GM12865 (cell line): ENCODE measurements around the gene ADSL.

ENCODE experiments used
- DNase-seq: peaks from one replicate; pipeline ENCODE4 v3.0.0; 2010; ENCODE audit warnings: low read depth
- H3K4me3 ChIP-seq: 2 replicates; pipeline ENCODE4 v1.5.1; 2011; ENCODE audit warnings: mild to moderate bottlenecking, low read depth, low read length, control low read depth
- CTCF ChIP-seq: IDR thresholded peaks from 2 replicates; pipeline ENCODE4 v1.5.1; 2011; ENCODE audit warnings: low read length, control low read depth, low read depth, inconsistent platforms; ENCODE audit not compliant: insufficient read depth; ENCODE audit errors: missing control alignments

ADSL gene

GRCh38 chr22:40406063-40406890, 60.0 kb downstream of the ADSL start:
- no peak overlapping the region for H3K4me3 ChIP-seq
- no peak for TF ChIP-seq CTCF
- DNase-seq: no peak

- no peak for DNase-seq
- H3K4me3 ChIP-seq: no peak overlapping the region
- no peak for TF ChIP-seq CTCF
These were observed 60.9 kb downstream of the ADSL start for GRCh38 chr22:40407021-40407761.

- TF ChIP-seq CTCF: no peak
- DNase-seq: no peak
- no peak overlapping the region for H3K4me3 ChIP-seq
These were observed 61.8 kb downstream of the ADSL start for GRCh38 chr22:40407831-40408717.

- H3K4me3 ChIP-seq: no peak overlapping the region
- no peak for TF ChIP-seq CTCF
- no peak for DNase-seq
These were observed 62.7 kb downstream of the ADSL start for GRCh38 chr22:40408718-40409612.

GRCh38 chr22:40409613-40410113, 63.4 kb downstream of the ADSL start:
- no peak for DNase-seq
- TF ChIP-seq CTCF: no peak
- H3K4me3 ChIP-seq: no peak overlapping the region

- no peak for TF ChIP-seq CTCF
- no peak for DNase-seq
- H3K4me3 ChIP-seq: no peak overlapping the region
These were observed 64.0 kb downstream of the ADSL start for GRCh38 chr22:40410272-40410671.
